Measurements from ENCODE around the gene NRF1.

DNA sequence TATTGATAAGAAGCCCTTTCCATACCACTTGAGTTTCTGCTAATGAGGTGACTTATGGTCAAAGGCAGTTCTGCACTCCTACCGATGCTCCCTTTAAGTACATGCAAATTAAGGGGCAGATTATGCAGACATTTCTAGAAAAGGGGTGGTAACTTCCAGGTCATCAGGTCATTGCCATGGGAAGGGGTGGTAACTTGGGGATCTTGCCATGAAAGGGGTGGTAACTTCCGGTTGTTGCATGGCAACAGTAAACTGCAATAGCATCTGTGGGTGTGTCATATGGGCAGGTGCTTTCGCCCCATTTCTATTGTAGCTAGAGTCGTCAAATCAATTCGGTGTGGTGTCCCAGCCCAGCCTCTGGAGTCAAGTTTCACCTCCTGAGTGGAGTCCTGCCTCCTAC, 190.4 kb downstream of the NRF1 start:
- TF ChIP-seq, protein P1, sequence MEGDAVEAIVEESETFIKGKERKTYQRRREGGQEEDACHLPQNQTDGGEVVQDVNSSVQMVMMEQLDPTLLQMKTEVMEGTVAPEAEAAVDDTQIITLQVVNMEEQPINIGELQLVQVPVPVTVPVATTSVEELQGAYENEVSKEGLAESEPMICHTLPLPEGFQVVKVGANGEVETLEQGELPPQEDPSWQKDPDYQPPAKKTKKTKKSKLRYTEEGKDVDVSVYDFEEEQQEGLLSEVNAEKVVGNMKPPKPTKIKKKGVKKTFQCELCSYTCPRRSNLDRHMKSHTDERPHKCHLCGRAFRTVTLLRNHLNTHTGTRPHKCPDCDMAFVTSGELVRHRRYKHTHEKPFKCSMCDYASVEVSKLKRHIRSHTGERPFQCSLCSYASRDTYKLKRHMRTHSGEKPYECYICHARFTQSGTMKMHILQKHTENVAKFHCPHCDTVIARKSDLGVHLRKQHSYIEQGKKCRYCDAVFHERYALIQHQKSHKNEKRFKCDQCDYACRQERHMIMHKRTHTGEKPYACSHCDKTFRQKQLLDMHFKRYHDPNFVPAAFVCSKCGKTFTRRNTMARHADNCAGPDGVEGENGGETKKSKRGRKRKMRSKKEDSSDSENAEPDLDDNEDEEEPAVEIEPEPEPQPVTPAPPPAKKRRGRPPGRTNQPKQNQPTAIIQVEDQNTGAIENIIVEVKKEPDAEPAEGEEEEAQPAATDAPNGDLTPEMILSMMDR (IDR thresholded peaks at IDR 0.05 in 8 of 11, conservative IDR thresholded peaks at IDR 0.05 in 3 of 11): no peak
- no peak for TF ChIP-seq POLR2A (IDR thresholded peaks at IDR 0.05)
